ENCODE measurements around the gene FAM229B.
"Not testable (repeated sequence)": the region's sequence is repeated elsewhere in the genome, so short reads cannot be mapped to it uniquely, and the experiment has no call there.

The FAM229B gene

DNA sequence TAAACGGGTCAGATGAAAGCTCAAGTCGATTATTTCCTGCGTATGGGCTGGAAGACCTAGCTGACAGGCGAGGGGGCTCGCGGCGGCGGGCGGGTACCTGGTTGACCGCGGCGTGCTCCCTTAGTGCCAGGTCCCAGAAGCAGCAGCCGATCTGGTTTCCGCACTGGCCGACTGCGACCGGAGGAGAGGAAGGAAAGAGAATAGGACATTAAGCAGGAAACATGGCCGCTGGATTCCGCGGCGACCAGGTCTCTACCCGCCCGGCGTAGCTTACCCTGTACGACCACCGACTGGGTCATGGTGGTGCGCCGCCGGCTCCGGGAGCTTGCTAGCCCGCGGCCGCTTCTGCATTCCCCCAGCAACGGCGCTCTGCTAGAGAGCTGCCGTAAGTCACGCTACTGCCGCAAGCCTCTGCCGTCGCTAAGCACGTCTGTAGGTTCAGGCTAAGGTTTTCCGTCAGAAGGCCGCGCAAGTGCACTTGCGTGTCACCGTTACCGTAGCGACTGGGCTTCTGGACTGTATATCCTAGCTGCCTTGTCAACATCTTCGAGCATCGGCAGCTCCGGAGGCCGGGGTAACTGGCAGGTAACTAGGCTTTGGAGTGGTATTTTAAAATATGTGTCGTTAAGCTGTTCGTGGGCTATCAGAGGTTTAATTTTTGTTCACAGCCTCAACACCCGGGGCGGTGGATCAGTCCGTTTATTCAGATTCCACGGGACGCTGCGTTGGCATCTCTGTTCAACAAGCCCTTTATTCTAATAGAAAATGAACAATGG is at the start of gene FAM229B, which contains the start of gene TUBE1:
Gene FAM229B (plus strand): TSS at position 456 of the 776 bp plus-strand sequence. CDS start 11,693 bp downstream, outside the sequence.
Gene TUBE1 (minus strand): TSS at position 347 of the 776 bp plus-strand sequence. CDS start 48 bp downstream, at position 299.
- ATAC-seq, result peak; percentile 99
- peak; percentile 89 for DNase-seq

GRCh38 chr6:112037783-112038216 is 49.6 kb upstream of the FAM229B start:
- ATAC-seq, result peak; percentile 61
- DNase-seq, result peak; percentile 54

DNA sequence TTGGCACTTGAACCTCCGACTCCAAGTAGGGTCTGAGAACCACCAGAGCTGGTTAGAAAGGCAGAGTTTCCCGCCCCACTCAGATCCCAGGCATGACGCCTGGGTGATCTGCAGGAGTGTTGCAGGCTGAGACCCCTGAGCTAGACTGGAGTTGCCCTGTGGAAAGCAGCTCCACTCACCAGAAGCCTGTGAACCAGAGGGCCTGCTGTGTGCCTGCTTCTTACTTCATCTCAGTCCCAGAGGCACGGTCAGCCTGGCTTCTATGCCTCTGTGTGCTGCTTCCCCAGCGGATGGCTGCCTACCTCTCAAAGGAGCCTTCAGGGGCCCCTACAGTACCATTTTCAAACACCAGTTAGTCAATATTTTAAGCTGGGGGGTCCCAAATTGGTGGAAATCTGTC is 49.1 kb upstream of the FAM229B start:
- ATAC-seq (no peak), DNase-seq (no peak)

GRCh38 chr6:112038756-112039430 is 48.5 kb upstream of the FAM229B start:
- ATAC-seq (no peak), DNase-seq (no peak)

DNA sequence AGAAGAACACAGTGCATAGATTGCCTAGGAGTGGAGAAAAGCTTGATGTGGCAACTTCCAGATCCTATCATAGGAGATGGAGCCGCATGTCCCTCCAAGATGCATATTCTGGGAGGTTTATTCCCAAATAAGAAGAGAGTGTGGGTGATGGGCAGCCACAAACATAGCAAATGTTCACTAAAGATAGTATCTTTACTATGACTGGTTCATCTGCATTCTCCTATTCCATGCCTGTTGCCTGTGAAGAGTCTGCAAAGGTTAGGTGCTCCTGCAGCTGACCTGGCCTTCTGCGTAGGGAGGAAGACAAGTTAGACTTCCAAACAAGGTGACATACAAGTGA is 48.0 kb upstream of the FAM229B start:
- ATAC-seq, result no peak
- no peak for DNase-seq

DNA sequence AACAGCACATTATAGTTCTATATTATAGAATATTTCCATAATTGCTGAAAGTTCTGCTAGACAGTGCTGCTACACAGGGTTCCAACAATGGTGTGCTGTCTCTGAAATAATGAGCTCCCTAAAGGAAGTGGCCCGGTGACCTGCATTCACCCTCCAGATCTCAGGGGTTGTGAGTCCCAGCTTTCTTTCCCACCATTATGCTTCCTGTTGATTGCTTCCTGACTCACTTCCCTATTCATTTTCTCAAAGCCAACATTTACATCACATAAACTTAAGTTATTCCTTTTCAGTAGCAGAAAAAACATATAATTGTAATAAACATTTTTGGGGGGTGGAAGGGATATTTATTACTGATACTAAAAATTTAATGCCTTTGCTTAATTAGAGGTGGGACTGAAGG is 46.4 kb upstream of the FAM229B start:
- ATAC-seq (no peak), DNase-seq (no peak)

DNA sequence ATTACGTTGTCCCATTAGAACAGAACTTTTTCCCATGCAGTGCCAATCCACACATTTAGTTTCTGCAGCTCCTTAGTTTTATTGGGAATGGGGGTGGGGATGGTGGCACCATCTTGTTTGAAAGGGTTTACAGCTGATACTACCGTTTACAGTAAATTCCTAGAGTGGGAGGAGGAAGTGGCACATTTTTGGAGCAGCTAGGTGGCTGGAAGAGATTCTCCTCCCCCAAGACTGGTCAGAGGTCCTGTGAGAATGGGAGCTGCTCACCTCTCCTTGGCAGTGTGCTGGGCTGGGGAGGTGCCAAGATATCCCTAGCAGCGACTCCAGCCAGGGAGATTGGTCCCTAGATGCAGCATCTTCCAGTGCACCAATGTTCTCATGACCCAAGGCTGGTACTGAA is 45.9 kb upstream of the FAM229B start:
- DNase-seq (no peak), ATAC-seq (no peak)

DNA sequence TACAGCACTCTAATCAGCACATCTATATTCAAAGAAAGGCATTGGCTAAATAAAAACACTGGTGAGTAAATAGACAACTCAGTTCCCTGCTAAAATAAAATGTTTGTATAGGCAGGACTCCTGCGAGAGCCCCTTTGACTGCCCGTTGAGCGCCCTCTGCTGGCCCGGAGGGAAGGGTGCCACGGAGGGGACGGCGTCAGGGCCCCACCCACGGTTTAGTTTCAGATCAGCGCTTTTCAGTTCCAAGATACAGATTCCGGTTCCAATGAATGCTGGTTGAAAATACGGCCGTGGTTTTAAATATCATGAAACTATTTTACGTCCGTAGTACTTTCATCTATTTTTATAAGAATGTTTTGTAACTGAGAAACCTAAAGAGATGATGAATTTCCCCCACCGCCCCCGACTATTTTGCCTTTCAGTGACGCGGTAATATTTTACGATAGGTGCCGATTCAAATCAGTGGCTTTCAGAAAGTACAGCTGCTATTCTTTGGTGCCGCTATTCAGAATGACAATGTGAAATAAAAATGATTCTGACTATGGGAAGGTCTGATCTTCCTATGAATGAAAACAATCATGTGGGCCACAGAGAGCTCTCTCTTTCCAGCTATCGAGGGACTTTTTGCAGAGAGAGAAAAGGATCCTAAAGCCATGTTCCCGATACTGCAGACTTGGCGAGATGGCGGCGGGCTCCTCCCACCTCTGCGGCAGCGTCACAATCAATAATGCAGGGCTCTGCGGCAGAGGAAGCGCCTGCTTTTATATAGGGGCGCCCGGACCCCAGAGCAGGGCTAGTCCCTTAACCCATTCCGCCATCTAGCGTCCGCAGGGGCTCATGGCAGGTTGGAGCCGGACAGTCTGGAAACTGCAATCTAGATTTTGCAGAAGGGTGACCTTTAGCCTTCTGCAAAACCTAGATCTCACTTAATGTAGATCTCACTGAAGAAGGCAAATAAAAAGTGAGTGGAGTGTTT is 44.1 kb upstream of the FAM229B start:
- ATAC-seq, result peak; percentile 93
- DNase-seq, result peak; percentile 97

- DNase-seq (no peak), ATAC-seq (no peak)
These were observed 43.2 kb upstream of the FAM229B start for GRCh38 chr6:112044196-112044595.

- ATAC-seq (no peak), DNase-seq (no peak)
These were observed 42.5 kb upstream of the FAM229B start for GRCh38 chr6:112044856-112045255.

GRCh38 chr6:112047523-112047922 is 39.9 kb upstream of the FAM229B start:
- ATAC-seq, result not testable (repeated sequence)

DNA sequence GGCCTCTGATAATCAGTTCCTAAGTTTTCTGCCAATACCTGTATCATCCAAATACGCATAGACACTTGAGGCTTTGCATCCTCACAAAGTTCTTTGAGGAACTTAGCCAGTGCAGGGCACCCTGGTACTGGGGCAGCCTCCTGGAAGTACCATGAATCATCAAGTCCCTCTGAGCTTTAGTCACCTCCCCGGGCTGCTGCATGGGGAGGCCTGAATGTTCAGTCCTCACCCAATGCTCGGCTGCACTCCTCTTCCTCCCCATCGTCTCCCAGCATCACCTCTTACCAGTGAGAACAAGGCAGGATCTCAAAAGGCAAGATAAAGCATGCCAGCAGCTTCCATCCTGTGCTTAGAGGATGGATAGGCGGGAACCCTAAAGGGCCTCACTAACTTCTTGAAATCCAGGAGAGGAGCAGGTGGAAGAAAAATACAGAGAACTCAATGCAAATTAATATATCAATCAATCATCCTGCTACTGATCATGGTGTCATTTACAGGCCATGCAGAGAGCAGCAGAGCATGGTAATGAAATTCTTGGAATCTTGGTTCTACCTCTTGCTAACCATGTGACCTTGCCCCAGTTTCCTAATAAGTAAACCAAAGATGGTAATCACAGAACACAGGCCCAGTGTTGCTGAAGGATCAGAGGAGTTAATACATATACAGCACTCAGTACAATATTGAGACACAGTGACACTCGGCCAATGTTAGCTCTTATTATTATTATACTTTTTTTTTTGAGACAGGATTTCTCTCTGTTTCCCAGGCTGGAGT is 38.2 kb upstream of the FAM229B start:
- peak; percentile 56 for ATAC-seq
- no peak for DNase-seq

More at GRCh38 chr6:112047523-112047922, 39.9 kb upstream of the FAM229B start:
- not testable (repeated sequence) for DNase-seq

DNA sequence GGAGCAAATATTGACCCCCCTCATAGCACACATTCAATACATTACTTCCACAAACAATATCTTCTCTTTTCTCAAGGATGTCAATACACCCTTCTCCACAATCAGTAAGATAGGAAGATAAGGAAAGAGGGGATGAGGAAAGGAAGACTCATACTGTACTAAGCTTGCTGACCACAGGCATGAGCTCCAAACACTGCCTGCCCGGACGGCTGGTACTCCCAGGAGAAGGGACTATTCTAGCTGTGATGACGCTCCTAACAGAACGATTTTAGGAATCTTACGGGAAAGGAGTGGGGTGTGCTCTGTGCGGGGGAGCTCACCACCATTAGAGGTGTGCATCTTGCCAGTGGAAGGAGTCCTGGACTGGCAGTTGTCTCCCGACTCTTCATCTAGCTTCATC is 37.4 kb upstream of the FAM229B start:
- ATAC-seq (no peak), DNase-seq (no peak)

GRCh38 chr6:112050429-112050828 is 37.0 kb upstream of the FAM229B start:
- DNase-seq, result no peak
- no peak for ATAC-seq

GRCh38 chr6:112051251-112051740 is 36.1 kb upstream of the FAM229B start:
- not testable (repeated sequence) for ATAC-seq, DNase-seq

DNA sequence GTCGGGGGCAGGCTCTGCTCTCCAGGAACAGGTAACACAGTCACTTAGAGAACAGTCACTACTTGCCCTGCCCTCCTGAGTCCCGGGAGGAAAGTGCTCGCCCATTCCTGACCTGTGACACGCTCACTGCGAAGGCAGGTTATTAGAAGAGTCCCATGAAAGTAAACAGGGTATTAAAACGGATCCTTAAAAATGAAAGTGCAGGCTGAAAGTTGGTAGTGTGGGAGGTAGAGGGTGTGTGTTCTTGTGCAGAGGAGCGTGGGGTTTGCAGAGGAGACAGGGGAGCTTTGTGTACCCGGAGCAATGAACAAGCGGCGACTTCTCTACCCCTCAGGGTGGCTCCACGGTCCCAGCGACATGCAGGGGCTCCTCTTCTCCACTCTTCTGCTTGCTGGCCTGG is 33.4 kb upstream of the FAM229B start, which contains the start of gene CCN6:
Gene CCN6 (plus strand): TSS at position 104 of the 400 bp plus-strand sequence. CDS start 254 bp downstream, at position 358.
- no peak for DNase-seq
- no peak for ATAC-seq

GRCh38 chr6:112054555-112055190 is 32.7 kb upstream of the FAM229B start:
- no peak for DNase-seq

GRCh38 chr6:112058243-112059032 is 29.0 kb upstream of the FAM229B start:
- no peak for DNase-seq

More at GRCh38 chr6:112054555-112055190, 32.7 kb upstream of the FAM229B start:
- ATAC-seq, result no peak

GRCh38 chr6:112061605-112062004 is 25.8 kb upstream of the FAM229B start:
- DNase-seq (no peak), ATAC-seq (no peak)

More at GRCh38 chr6:112058243-112059032, 29.0 kb upstream of the FAM229B start:
- ATAC-seq, result no peak

- DNase-seq, result no peak
- ATAC-seq, result no peak
These were observed 24.4 kb upstream of the FAM229B start for GRCh38 chr6:112062966-112063365.

Data from stimulated activated naive CD8-positive, alpha-beta T cell treated with anti-CD3 and anti-CD28 coated beads, Interleukin-15, Interleukin-2, amounts not matched to agents 100 U/mL and 50 U/mL, for 24 hours (primary cell).